GM19240 (cell line): ENCODE data around the gene CRB2.

Experiments used
- DNase-seq: peaks from one replicate; pipeline ENCODE4 v3.0.0; 2011; ENCODE audit warnings: low spot score; ENCODE audit not compliant: insufficient read length

The CRB2 gene

DNA sequence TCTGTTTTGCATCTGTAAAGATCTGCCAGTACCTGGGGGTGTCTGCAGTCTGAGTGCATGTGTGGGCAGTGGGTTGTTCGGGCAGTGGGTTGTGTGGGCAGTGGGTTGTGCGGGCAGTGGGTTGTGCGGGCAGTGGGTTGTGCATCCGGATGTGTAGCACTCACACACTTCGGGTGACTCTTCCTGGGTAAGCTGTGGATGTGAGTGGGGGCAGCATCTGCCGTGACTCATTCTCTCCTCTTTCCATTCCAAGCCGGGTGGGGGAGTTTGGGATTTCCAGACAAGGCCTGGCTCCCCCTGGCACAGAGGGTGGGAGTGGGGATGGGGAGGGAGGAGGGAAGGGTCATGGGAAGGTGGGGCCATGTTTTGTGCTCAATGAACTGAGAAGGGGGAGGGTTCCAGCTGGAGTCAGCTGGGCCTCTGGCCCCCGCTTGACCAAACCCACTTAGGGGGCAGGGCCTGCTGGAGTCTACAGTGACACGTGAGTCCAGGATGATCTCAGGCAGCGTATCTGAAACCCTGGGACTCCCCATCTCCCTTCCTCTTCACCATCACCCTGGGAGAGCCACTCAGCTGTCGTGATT is 8.3 kb downstream of the CRB2 start:
- no peak for DNase-seq

- DNase-seq = no peak
Measured at GRCh38 chr9:123365287-123365880, 9.4 kb downstream of the CRB2 start.

DNA sequence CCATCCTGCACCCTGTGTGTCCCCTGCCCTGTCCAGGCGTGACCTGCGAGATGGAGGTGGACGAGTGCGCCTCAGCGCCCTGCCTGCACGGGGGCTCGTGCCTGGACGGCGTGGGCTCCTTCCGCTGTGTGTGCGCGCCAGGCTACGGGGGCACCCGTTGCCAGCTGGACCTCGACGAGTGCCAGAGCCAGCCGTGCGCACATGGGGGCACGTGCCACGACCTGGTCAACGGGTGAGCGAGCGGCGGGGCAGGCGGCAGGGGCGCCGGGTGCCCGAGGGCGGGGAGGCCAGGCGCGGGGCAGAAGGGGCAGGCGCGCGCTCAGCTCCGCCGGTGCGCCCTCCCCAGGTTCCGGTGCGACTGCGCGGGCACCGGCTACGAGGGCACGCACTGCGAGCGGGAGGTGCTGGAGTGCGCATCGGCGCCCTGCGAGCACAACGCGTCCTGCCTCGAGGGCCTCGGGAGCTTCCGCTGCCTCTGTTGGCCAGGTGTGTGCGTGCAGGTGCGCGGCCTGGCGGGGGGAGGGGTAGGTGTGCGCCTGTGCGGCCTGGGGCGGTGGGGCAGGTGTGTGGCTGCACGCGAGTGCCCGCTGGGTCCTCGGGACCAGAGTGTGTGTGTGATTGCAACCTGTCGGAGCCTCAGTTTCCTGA is 10.0 kb downstream of the CRB2 start:
- no peak for DNase-seq

DNA sequence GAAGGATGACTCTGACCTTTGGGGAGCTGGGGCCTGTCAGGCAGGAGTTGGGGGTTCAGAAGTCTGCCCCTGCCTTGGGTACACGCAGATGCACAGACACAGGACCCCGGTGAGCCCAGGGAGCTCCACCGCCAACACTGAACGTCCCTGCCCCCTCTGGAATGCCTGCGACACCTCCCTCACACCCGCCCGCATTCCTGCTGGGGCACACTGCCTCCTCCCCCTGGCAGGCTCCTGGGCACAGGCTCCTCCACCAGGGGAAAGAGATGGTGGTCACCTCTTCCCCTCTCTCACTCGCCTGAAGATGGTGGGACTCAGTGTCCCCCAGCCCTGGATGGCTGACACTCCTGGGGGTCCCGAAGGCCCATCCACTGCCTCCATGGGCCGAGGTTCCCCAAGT is 12.0 kb downstream of the CRB2 start:
- no peak for DNase-seq

DNA sequence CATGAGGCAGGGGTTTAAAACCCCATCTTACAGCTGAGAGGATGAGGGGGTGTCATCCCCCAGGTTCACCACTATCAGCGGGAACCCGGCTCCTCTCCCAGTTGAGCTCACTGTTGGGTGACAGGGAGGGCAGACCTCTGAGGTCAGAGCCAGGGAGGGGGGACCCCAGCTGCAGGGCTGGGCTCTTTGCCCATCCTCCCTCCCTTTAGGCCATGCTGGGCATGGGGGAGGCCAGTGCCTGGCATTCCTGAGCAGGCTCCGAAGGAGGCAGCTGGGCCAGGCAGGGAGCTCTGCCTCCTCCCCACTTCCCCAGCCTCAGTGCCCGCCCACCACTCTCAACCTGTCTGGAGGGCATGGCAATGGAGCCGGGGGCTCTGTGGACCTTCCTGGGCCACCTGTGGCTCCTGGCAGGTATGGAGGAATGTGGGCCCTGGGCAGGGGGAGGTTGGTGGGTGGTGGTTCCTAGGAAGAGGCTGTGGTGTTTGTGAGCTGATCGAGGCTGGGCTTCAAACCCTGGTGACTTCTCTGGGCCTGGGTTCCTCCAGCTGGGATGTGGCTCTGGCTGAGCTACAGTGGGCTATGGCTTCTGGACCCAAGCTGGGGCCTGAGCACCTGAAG is 12.6 kb downstream of the CRB2 start:
- no peak for DNase-seq

DNA sequence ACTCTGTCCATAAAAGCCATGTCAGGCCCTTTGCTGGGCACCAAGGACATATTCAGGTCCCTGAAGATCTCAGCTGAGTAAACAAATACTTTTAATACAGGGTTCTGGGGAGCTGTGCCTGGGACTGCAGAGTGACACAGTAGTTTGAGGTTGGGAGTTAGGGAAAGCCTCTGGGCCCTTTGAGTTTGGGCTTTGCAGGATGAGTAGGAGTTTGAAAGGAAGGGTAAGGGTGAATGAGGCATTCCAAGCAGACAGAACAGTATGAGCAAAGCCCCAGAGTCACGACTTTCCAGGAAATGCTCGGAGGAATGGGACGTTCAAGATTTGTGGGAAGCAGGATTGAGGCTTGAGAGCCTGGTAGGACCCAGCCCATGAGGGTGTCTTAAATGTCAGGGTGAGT is 13.3 kb downstream of the CRB2 start:
- no peak for DNase-seq

DNA sequence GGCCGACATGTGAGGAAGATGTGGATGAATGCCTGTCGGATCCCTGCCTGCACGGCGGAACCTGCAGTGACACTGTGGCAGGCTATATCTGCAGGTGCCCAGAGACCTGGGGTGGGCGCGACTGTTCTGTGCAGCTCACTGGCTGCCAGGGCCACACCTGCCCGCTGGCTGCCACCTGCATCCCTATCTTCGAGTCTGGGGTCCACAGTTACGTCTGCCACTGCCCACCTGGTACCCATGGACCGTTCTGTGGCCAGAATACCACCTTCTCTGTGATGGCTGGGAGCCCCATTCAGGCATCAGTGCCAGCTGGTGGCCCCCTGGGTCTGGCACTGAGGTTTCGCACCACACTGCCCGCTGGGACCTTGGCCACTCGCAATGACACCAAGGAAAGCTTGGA is 14.1 kb downstream of the CRB2 start:
- no peak for DNase-seq

DNA sequence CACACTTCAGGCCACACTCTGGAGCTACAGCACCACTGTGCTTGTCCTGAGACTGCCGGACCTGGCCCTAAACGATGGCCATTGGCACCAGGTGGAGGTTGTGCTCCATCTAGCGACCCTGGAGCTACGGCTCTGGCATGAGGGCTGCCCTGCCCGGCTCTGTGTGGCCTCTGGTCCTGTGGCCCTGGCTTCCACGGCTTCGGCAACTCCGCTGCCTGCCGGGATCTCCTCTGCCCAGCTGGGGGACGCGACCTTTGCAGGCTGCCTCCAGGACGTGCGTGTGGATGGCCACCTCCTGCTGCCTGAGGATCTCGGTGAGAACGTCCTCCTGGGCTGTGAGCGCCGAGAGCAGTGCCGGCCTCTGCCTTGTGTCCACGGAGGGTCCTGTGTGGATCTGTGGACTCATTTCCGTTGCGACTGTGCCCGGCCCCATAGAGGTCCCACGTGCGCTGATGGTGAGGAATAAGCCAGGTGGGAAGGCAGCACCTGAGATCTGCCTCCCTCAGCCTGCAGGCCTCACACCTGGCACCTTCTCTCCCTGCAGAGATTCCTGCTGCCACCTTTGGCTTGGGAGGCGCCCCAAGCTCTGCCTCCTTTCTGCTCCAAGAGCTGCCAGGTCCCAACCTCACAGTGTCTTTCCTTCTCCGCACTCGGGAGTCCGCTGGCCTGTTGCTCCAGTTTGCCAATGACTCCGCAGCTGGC is 14.7 kb downstream of the CRB2 start:
- DNase-seq = no peak

GRCh38 chr9:123371228-123371584 is 15.2 kb downstream of the CRB2 start:
- DNase-seq = no peak

- no peak for DNase-seq
Measured at GRCh38 chr9:123371805-123372590, 16.0 kb downstream of the CRB2 start.

- DNase-seq = no peak
Measured at GRCh38 chr9:123372766-123373446, 16.9 kb downstream of the CRB2 start.

GRCh38 chr9:123373447-123373923 is 17.5 kb downstream of the CRB2 start:
- no peak for DNase-seq

DNA sequence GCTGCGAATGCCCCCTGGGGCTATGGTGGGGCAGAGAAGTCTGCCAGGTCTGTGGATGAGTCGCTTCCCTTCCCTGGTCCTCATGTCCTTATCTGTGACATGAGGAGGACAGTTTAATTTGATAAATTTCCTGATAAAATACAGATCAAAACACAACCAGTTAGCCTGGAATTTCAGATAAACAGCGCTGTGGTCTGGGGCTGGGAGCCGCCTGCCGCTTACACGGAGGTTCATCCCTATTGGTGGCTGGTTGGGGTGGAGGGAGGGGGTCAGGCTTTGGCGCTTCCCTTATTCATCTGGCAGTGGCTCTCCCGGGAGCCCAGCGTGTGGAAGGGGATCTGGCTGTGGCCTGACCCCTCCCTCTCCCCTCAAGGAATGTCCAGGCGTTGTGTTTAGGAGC is 17.9 kb downstream of the CRB2 start:
- no peak for DNase-seq

- no peak for DNase-seq
Measured at GRCh38 chr9:123375469-123376132, 19.6 kb downstream of the CRB2 start.

DNA sequence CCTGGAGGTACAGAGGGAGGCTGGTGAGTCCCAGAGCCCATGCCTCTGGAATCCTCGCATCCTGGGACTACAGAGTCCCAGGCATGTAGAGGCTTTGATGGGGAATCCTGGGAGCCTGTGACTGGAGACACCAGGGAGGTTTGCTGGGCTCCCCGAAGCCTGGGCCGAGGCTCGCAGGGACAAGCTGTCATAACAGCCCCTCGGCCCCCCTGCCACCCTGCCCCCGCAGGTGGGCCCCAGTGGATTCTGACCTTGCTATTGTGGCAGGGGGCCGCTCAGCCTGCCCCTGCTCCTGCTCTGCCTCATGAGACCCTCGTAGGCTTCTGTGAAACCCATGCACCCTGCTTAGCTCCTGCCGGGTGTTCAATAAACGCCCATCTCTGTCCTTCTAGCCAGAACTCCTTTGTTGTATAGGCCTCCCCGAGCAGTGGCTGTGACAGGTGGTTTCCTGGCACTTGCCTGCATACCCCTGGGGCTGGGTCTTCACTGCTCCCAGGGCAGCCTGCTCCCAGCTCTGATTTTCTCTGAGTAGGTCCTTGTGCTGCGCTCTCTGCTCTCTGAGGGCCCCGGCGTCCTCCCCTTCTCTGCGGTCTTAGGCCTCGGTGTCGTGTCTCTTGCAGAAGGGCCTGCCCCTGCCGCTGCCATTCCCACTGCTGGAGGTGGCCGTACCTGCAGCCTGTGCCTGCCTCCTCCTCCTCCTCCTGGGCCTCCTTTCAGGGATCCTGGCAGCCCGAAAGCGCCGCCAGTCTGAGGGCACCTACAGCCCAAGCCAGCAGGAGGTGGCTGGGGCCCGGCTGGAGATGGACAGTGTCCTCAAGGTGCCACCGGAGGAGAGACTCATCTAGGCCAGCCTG is 20.4 kb downstream of the CRB2 start:
- no peak for DNase-seq

GRCh38 chr9:123377211-123377971 is 21.4 kb downstream of the CRB2 start:
- no peak for DNase-seq

DNA sequence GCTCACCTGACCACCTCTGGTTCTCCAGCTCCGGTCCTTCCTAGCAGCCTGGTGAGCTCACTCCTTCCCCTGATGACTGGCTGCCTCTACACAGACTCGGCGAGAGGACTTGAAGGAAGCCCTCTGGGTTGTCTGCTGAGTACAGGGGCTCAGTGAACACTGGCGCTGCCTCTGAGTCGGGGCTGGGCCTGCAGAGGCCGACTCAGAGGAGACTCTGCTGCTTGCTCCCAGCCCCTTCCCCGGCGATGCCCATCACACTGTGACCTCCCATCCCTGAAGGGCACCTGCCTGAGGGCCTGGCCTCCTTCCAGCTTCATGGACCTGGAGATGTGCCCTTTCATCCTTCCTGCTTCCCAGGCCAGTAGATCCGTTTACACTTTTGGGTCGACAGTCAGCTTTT is 22.0 kb downstream of the CRB2 start:
- no peak for DNase-seq

- DNase-seq = no peak
Measured at GRCh38 chr9:123378956-123379660, 23.1 kb downstream of the CRB2 start.
